Epithelial cell of proximal tubule (primary cell): ENCODE results near the gene CR1L. TPM values are rescaled to one million over a fixed set of nuclear protein-coding genes. Genes with fewer than 3 reads are reported as not detected.
A peak's percentile ranks its signal among the peaks of the same experiment; 100 is the strongest.

Experiments
- DNase-seq: peaks from one replicate; pipeline ENCODE4 v3.0.0-alpha.2; 2011; ENCODE audit warnings: low read depth
- H3K4me3 ChIP-seq: 2 replicates; pipeline ENCODE4 v1.5.1; 2011; ENCODE audit warnings: low read depth, mild to moderate bottlenecking, low read length
- CTCF ChIP-seq: conservative IDR thresholded peaks from 2 replicates; pipeline ENCODE4 v1.5.1; 2012; ENCODE audit warnings: low read depth, mild to moderate bottlenecking, low read length
- total RNA-seq: library from RNA; depleted of rRNA; stranded (reverse); fragments of >200 nt; gene quantifications from 2 replicates; pipeline ENCODE4 v1.2.3, GENCODE V29; 2015

The CR1L gene
- total RNA-seq: not detected in 2 replicates

GRCh38 chr1:207644852-207645634 is at the start of gene CR1L:
Gene CR1L (plus strand): TSS chr1:207645133. CDS start chr1:207645234, 101 bp downstream.
- DNase-seq: no peak
- no peak for TF ChIP-seq CTCF
- peak within 1 kb of the TSS; percentile 68 for H3K4me3 ChIP-seq

- no peak for DNase-seq
- H3K4me3 ChIP-seq: no peak overlapping the region
- no peak for TF ChIP-seq CTCF
These were observed 41.2 kb upstream of the CR1L start for GRCh38 chr1:207603777-207604176.

GRCh38 chr1:207605444-207606361 is 39.2 kb upstream of the CR1L start:
- no peak overlapping the region for H3K4me3 ChIP-seq
- TF ChIP-seq CTCF: no peak
- DNase-seq: no peak

- H3K4me3 ChIP-seq: no peak overlapping the region
- DNase-seq: no peak
- TF ChIP-seq CTCF: no peak
These were observed 38.6 kb upstream of the CR1L start for GRCh38 chr1:207606362-207606755.

- no peak overlapping the region for H3K4me3 ChIP-seq
- DNase-seq: no peak
- TF ChIP-seq CTCF: no peak
These were observed 32.2 kb upstream of the CR1L start for GRCh38 chr1:207612762-207613161.

GRCh38 chr1:207619871-207620542 is 24.9 kb upstream of the CR1L start:
- peak; percentile 76 for TF ChIP-seq CTCF
- DNase-seq: no peak
- H3K4me3 ChIP-seq: no peak overlapping the region
